Right ventricle myocardium inferior (tissue), 1 donor: ENCODE data around the gene IL32. TPM values are rescaled to one million over a fixed set of nuclear protein-coding genes. Genes with fewer than 3 reads are reported as not detected.

Experiments
- total RNA-seq: library from RNA; stranded (reverse); fragmentation: NEBNext Ultra II Directional; extraction: Animal tissue kit (Norgen Biotek cat#: 25700); gene quantifications from one replicate; pipeline ENCODE4 v1.2.1, GENCODE V29; 2021
- donor health status: DM: no; HTN: yes; CAD: no; lungs with severe emphysema.

Gene IL32
- total RNA-seq, 1 donor from 2014 or later, result 57.8 TPM

Other genes with a start within 250 kb of the IL32 start
- not detected for gene PRSS21, start 248.4 kb upstream of the IL32 start, total RNA-seq
- 0.35 TPM for gene ZG16B, start 235.3 kb upstream of the IL32 start, total RNA-seq
- gene PRSS22, start 207.5 kb upstream of the IL32 start, total RNA-seq, result not detected
- gene FLYWCH2, start 182.4 kb upstream of the IL32 start, total RNA-seq, result 31.3 TPM
- gene FLYWCH1, start 153.7 kb upstream of the IL32 start, total RNA-seq, result 34.5 TPM
- not detected for gene KREMEN2, start 101.4 kb upstream of the IL32 start, total RNA-seq
- 11.4 TPM for gene PAQR4, start 96.3 kb upstream of the IL32 start, total RNA-seq
- 2.9 TPM for gene PKMYT1, start 85.2 kb upstream of the IL32 start, total RNA-seq
- gene CLDN9, start 52.7 kb upstream of the IL32 start, total RNA-seq, result 0.32 TPM
- gene CLDN6, start 47.5 kb upstream of the IL32 start, total RNA-seq, result not detected
- 42.8 TPM for gene TNFRSF12A, start 45.3 kb upstream of the IL32 start, total RNA-seq
- gene HCFC1R1, start 41.7 kb upstream of the IL32 start, total RNA-seq, result 68.6 TPM
- 12.9 TPM for gene THOC6, start 41.6 kb upstream of the IL32 start, total RNA-seq
- gene BICDL2, start 28.7 kb upstream of the IL32 start, total RNA-seq, result not detected
- 1.7 TPM for gene MMP25, start 19.1 kb upstream of the IL32 start, total RNA-seq
- gene ZSCAN10, start 33.7 kb downstream of the IL32 start, total RNA-seq, result not detected
- gene ZNF205, start 46.9 kb downstream of the IL32 start, total RNA-seq, result 7.4 TPM
- 6.2 TPM for gene ZNF213, start 69.4 kb downstream of the IL32 start, total RNA-seq
- gene OR1F1, start 122.6 kb downstream of the IL32 start, total RNA-seq, result not detected
- 5.1 TPM for gene ZNF200, start 169.5 kb downstream of the IL32 start, total RNA-seq
- 1.1 TPM for gene MEFV, start 191.0 kb downstream of the IL32 start, total RNA-seq
- 8.4 TPM for gene ZNF263, start 217.9 kb downstream of the IL32 start, total RNA-seq
- 8.4 TPM for gene TIGD7, start 239.8 kb downstream of the IL32 start, total RNA-seq
- 19.0 TPM for gene ZNF75A, start 239.9 kb downstream of the IL32 start, total RNA-seq